ENCODE data around the gene DNM1L. TPM values are rescaled to one million over a fixed set of nuclear protein-coding genes. Genes with fewer than 3 reads are reported as not detected.

Gene DNM1L
- total RNA-seq, 2 experiments from 2014 or later: 61.1 to 102 TPM

DNA sequence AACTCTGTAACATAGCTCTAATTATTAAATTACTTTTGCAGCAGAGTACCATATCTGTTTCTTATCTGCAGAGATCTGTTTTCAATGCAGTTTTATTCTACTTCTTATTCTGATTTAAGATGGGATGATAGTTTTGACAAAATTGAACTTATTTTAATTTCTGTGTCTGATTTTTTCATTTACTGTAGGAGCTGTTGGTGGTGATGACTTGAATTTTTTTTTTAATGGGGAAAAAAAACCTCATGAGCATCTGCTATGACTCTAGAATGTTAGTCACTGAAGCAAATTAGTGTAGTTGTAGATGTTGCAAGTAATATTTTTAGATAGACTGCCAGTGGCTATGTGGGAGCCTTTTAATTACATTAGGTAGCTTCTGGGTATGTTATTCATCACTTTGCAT, 23.4 kb downstream of the DNM1L start:
- no TSS peak for BruUV-seq (replicated peaks)
- Histone ChIP-seq H3K4me1 (ENCODE audit: insufficient read depth, low read length, poor library complexity, severe bottlenecking) (peaks cover 10% of the 10 kb centered on the region), H3K9me2 (ENCODE audit: insufficient read depth, low read length) (no peaks in the 10 kb centered on the region), H3K4me3 (ENCODE audit: low read depth, low read length, poor library complexity, severe bottlenecking) (no peak overlapping the region), H4K20me1 (ENCODE audit: insufficient read depth, low read length) (no peaks in the 10 kb centered on the region), H3K36me3 (ENCODE audit: insufficient read depth, low read length) (peaks cover 34% of the 10 kb centered on the region), H3K9me3 (ENCODE audit: low read length) (no peaks in the 10 kb centered on the region), H2AFZ (ENCODE audit: low read length) (no peak overlapping the region), H3K4me2 (ENCODE audit: low read length) (no peak overlapping the region), H3K79me2 (ENCODE audit: insufficient read depth, low read depth, low read length) (peaks cover 30% of the 10 kb centered on the region; the same call in 1 of the 2 replicates), H3K27ac (ENCODE audit: low read depth, low read length, poor library complexity, severe bottlenecking) (no peak overlapping the region)
- CTCF ChIA-PET (ENCODE audit: unreplicated experiment): no interaction called here
- intact Hi-C loops (cut with micrococcal nuclease; ENCODE audit: unreplicated experiment): no loop called here
- DNase-seq (ENCODE audit: low spot score): no peak
- TF ChIP-seq, protein P1, sequence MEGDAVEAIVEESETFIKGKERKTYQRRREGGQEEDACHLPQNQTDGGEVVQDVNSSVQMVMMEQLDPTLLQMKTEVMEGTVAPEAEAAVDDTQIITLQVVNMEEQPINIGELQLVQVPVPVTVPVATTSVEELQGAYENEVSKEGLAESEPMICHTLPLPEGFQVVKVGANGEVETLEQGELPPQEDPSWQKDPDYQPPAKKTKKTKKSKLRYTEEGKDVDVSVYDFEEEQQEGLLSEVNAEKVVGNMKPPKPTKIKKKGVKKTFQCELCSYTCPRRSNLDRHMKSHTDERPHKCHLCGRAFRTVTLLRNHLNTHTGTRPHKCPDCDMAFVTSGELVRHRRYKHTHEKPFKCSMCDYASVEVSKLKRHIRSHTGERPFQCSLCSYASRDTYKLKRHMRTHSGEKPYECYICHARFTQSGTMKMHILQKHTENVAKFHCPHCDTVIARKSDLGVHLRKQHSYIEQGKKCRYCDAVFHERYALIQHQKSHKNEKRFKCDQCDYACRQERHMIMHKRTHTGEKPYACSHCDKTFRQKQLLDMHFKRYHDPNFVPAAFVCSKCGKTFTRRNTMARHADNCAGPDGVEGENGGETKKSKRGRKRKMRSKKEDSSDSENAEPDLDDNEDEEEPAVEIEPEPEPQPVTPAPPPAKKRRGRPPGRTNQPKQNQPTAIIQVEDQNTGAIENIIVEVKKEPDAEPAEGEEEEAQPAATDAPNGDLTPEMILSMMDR (conservative IDR thresholded peaks at IDR 0.05; ENCODE audit: low read length): no peak
- no peak for TF ChIP-seq EZH2phosphoT487 (IDR thresholded peaks at IDR 0.05; ENCODE audit: borderline replicate concordance, low read depth, low read length)
- POLR2A ChIA-PET: interaction anchor here (0.8 to 2.9 kb wide), 3 partner anchors 12 to 246 kb away, joined by 4 to 23 read pairs (median 4); no protein-coding TSS in a partner anchor

DNA sequence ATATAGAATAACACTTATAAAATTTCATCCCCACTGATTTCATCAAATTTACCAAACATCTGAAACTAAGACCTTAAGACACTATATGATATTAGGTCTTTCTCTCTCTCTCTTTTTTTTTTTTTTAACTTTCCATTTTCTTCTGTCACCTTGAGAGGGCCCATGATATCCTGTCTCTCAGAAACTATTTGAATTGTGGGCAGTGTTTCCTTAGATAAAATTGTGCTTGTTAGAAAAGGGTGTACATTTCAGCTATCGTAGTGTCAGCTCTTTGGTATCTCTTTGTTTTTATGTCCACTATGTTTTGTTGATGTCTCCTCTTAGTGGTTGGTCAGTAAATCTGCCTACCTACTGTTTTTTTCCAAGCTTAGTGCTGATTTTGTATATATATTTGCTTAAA, 23.8 kb downstream of the DNM1L start:
- Histone ChIP-seq H2AFZ (ENCODE audit: low read length) (no peak overlapping the region), H3K9me3 (ENCODE audit: low read length) (no peaks in the 10 kb centered on the region), H3K4me1 (ENCODE audit: insufficient read depth, low read length, poor library complexity, severe bottlenecking) (peaks cover 5% of the 10 kb centered on the region), H3K36me3 (ENCODE audit: insufficient read depth, low read length) (peaks cover 37% of the 10 kb centered on the region), H3K4me3 (ENCODE audit: low read depth, low read length, poor library complexity, severe bottlenecking) (no peak overlapping the region), H4K20me1 (ENCODE audit: insufficient read depth, low read length) (no peaks in the 10 kb centered on the region), H3K27ac (ENCODE audit: low read depth, low read length, poor library complexity, severe bottlenecking) (no peak overlapping the region), H3K9me2 (ENCODE audit: insufficient read depth, low read length) (no peaks in the 10 kb centered on the region), H3K4me2 (ENCODE audit: low read length) (no peak overlapping the region), H3K79me2 (ENCODE audit: insufficient read depth, low read depth, low read length) (peaks cover 25% of the 10 kb centered on the region; the same call in 1 of the 2 replicates)
- TF ChIP-seq, protein P1 (conservative IDR thresholded peaks at IDR 0.05; ENCODE audit: low read length): no peak
- TF ChIP-seq EZH2phosphoT487 (IDR thresholded peaks at IDR 0.05; ENCODE audit: borderline replicate concordance, low read depth, low read length): no peak
- DNase-seq (ENCODE audit: low spot score): no peak
- CTCF ChIA-PET (ENCODE audit: unreplicated experiment): interaction anchor here (1.1 kb wide), 1 partner anchor 13 kb away, joined by 3 read pairs; no protein-coding TSS in a partner anchor
- BruUV-seq (replicated peaks): no TSS peak
- intact Hi-C loops (cut with micrococcal nuclease; ENCODE audit: unreplicated experiment): no loop called here
- POLR2A ChIA-PET: interaction anchor here (0.7 to 2.9 kb wide), 7 partner anchors 12 to 970 kb away, joined by 3 to 23 read pairs (median 4); partner anchors contain the start of gene YARS2

DNA sequence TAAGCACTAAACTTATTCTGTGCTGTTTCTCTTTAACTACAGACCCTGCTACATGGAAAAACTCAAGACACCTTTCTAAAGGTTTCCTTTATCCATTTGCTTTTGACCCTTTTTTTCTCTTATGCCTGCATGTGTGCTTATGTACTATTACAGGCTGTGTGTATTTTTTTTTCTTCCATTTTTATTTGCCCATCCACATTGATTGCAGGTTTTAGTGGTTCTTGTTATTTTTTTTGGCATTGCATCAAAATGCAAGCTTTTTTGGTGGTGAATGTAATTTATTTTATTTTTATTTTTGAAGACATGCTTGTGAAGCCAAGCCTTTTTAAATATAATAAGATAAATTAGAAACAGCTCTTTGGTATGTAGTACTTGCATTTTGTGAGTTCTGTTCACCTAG, 26.7 kb downstream of the DNM1L start:
- Histone ChIP-seq H3K4me2 (ENCODE audit: low read length) (no peak overlapping the region), H4K20me1 (ENCODE audit: insufficient read depth, low read length) (no peaks in the 10 kb centered on the region), H3K4me3 (ENCODE audit: low read depth, low read length, poor library complexity, severe bottlenecking) (no peak overlapping the region), H3K9me3 (ENCODE audit: low read length) (no peaks in the 10 kb centered on the region), H3K27ac (ENCODE audit: low read depth, low read length, poor library complexity, severe bottlenecking) (no peak overlapping the region), H3K36me3 (ENCODE audit: insufficient read depth, low read length) (peaks cover 56% of the 10 kb centered on the region), H3K4me1 (ENCODE audit: insufficient read depth, low read length, poor library complexity, severe bottlenecking) (no peaks in the 10 kb centered on the region), H3K9me2 (ENCODE audit: insufficient read depth, low read length) (no peaks in the 10 kb centered on the region), H3K79me2 (ENCODE audit: insufficient read depth, low read depth, low read length) (peaks cover 6% of the 10 kb centered on the region; the same call in 1 of the 2 replicates), H2AFZ (ENCODE audit: low read length) (no peak overlapping the region)
- CTCF ChIA-PET (ENCODE audit: unreplicated experiment): no interaction called here
- intact Hi-C loops (cut with micrococcal nuclease; ENCODE audit: unreplicated experiment): no loop called here
- DNase-seq (ENCODE audit: low spot score): no peak
- TF ChIP-seq EZH2phosphoT487 (IDR thresholded peaks at IDR 0.05; ENCODE audit: borderline replicate concordance, low read depth, low read length): no peak
- TF ChIP-seq, protein P1 (conservative IDR thresholded peaks at IDR 0.05; ENCODE audit: low read length): no peak
- POLR2A ChIA-PET: interaction anchor here (0.6 to 1.2 kb wide), 3 partner anchors 14 to 1767 kb away, joined by 3 to 4 read pairs (median 3); no protein-coding TSS in a partner anchor
- BruUV-seq (replicated peaks): no TSS peak

All from OCI-LY7 (cell line).